HepG2 (cell line): ENCODE data around the gene HS3ST2. TPM values are rescaled to one million over a fixed set of nuclear protein-coding genes. Genes with fewer than 3 reads are reported as not detected.

Experiments used
- ATAC-seq: fragments of 200-7000 bp; cut with Tn5 transposase; 3 replicates; pipeline ENCODE4 v1.9.1; 2020; ENCODE audit warnings: mild to moderate bottlenecking, moderate library complexity
- BruUV-seq: library from RNA; stranded (reverse); fragments of 400-500 nt; replicated peaks from 2 replicates; lab custom pipeline; 2021; lab: Mats Ljungman, UMichigan
- CTCF ChIA-PET: fragments of 300-600 bp; formaldehyde crosslinking; extraction: SDS; loops from one replicate; lab custom pipeline; 2021; ENCODE audit warnings: low total read pairs, inconsistent platforms, low intra/inter-chr PET ratio; lab: Yijun Ruan, JAX
- POLR2A ChIA-PET: fragments of 350-600 bp; sonication (Branson Sonifier 250); formaldehyde crosslinking; loops from one replicate; lab custom pipeline; 2020; ENCODE audit warnings: antibody characterized with exemption, inconsistent platforms; lab: Yijun Ruan, JAX
- DNase-seq: peaks from one replicate; pipeline ENCODE4 v3.0.0-alpha.2; 2015; ENCODE audit warnings: low spot score
- FAIRE-seq: peaks from 3 replicates; lab custom pipeline; 2011; peaks lifted over from hg19 to GRCh38; lab: Jason Lieb, UNC
- H2AFZ ChIP-seq: one replicate; pipeline ENCODE4 v1.6.1; 2011; ENCODE audit warnings: low read length, inconsistent platforms
- H3K27ac ChIP-seq: fragments of 300-600 bp; 3 replicates; pipeline ENCODE4 v1.8.0; 2011; ENCODE audit warnings: mixed run types, mild to moderate bottlenecking, mixed read lengths, low read length, inconsistent platforms; ENCODE audit not compliant: insufficient read depth; ENCODE audit errors: extremely low read length
- H3K27me3 ChIP-seq, 2 experiments: fragments of 200-600 bp in 1 of 2; 2 replicates in 1 of 2; 3 replicates in 1 of 2; pipeline versions ENCODE4 v1.6.0 to v1.8.0; 2011; ENCODE audit warnings: low read length in 2 of 2, mild to moderate bottlenecking in 2 of 2, moderate library complexity in 2 of 2, inconsistent platforms in 1 of 2; ENCODE audit not compliant: insufficient read depth in 2 of 2, control insufficient read depth in 1 of 2
- H3K36me3 ChIP-seq, 2 experiments: fragments of 200-600 bp in 1 of 2; replicated peaks in 1 of 2; 2 replicates in 1 of 2; 3 replicates in 1 of 2; pipeline versions ENCODE4 v1.5.1 to v1.8.0; 2011; ENCODE audit warnings: low read length in 2 of 2, inconsistent platforms in 1 of 2; ENCODE audit not compliant: insufficient read depth in 2 of 2, control insufficient read depth in 1 of 2
- H3K4me1 ChIP-seq: 2 replicates; pipeline ENCODE4 v1.5.1; 2012; ENCODE audit warnings: low read length, inconsistent platforms; ENCODE audit not compliant: insufficient read depth
- H3K4me2 ChIP-seq: 2 replicates; pipeline ENCODE4 v1.6.0; 2011; ENCODE audit warnings: low read depth, low read length, inconsistent platforms
- H3K4me3 ChIP-seq, 3 experiments: fragments of 200-600 bp in 1 of 3; sonication (generic), shearing (Covaris generic) in 1 of 3; replicated peaks in 1 of 3; 2 replicates each; pipeline ENCODE4 v1.5.1; 2011 to 2016; ENCODE audit warnings: low read length in 3 of 3, inconsistent platforms in 2 of 3, low read depth in 2 of 3, mild to moderate bottlenecking in 2 of 3, control low read depth in 1 of 3, mixed read lengths in 1 of 3; ENCODE audit not compliant: insufficient read depth in 1 of 3
- H3K79me2 ChIP-seq: one replicate; pipeline ENCODE4 v1.6.1; 2011; ENCODE audit warnings: low read length, inconsistent platforms; ENCODE audit not compliant: insufficient read depth
- H3K9ac ChIP-seq: 2 replicates; pipeline ENCODE4 v1.6.0; 2011; ENCODE audit warnings: mild to moderate bottlenecking, low read depth, low read length, inconsistent platforms; ENCODE audit not compliant: insufficient read depth
- H3K9me3 ChIP-seq: 2 replicates; pipeline ENCODE4 v1.5.1; 2012; ENCODE audit warnings: mild to moderate bottlenecking, low read length
- H4K20me1 ChIP-seq: 2 replicates; pipeline ENCODE4 v1.6.0; 2011; ENCODE audit warnings: inconsistent platforms, mild to moderate bottlenecking, low read length, moderate library complexity; ENCODE audit not compliant: insufficient read depth
- AGO1 ChIP-seq: fragments of 200-400 bp; formaldehyde crosslinking; IDR thresholded peaks from 2 replicates; pipeline ENCODE4 v1.6.1; 2017; ENCODE audit warnings: mild to moderate bottlenecking, low read depth, low read length, moderate library complexity; ENCODE audit not compliant: poor library complexity, severe bottlenecking
- EED ChIP-seq: sonication (generic); formaldehyde crosslinking; IDR thresholded peaks from 2 replicates; pipeline ENCODE4 v1.5.0; 2020; ENCODE audit warnings: mild to moderate bottlenecking, missing genetic modification reagents
- HNRNPLL ChIP-seq: fragments of 200-400 bp; formaldehyde crosslinking; IDR thresholded peaks from 2 replicates; pipeline ENCODE4 v1.6.1; 2017; ENCODE audit warnings: mild to moderate bottlenecking, low read depth, low read length; ENCODE audit not compliant: poor library complexity, severe bottlenecking
- RBM39 ChIP-seq: fragments of 200-400 bp; formaldehyde crosslinking; IDR thresholded peaks from one replicate; pipeline ENCODE4 v1.6.1; 2018; ENCODE audit warnings: antibody characterized with exemption, mild to moderate bottlenecking, low read depth, low read length; ENCODE audit not compliant: poor library complexity, severe bottlenecking
- SP5 ChIP-seq: IDR thresholded peaks from 2 replicates; pipeline ENCODE4 v1.6.1; 2016; ENCODE audit warnings: low read depth, borderline replicate concordance
- ZC3H4 ChIP-seq: sonication (generic); formaldehyde crosslinking; IDR thresholded peaks from 2 replicates; pipeline ENCODE4 v1.4.0; 2020; ENCODE audit warnings: missing genetic modification reagents, borderline replicate concordance
- ZNF292 ChIP-seq: sonication (generic); formaldehyde crosslinking; IDR thresholded peaks from 2 replicates; pipeline ENCODE4 v1.8.1; 2022; ENCODE audit warnings: mild to moderate bottlenecking, low read depth, missing genetic modification reagents, borderline replicate concordance
- ZNF556 ChIP-seq: sonication (generic); formaldehyde crosslinking; IDR thresholded peaks from 2 replicates; pipeline ENCODE4 v1.4.0; 2020; ENCODE audit warnings: mild to moderate bottlenecking, missing genetic modification reagents, borderline replicate concordance
- ZNF747 ChIP-seq: sonication (generic); formaldehyde crosslinking; IDR thresholded peaks from 2 replicates; pipeline ENCODE4 v1.8.1; 2023; ENCODE audit warnings: missing genetic modification reagents, mild to moderate bottlenecking, borderline replicate concordance
- ZNF788 ChIP-seq: sonication (generic); formaldehyde crosslinking; IDR thresholded peaks from 2 replicates; pipeline ENCODE4 v1.5.0; 2020; ENCODE audit warnings: mild to moderate bottlenecking, missing genetic modification reagents, borderline replicate concordance
- ZSCAN31 ChIP-seq: sonication (generic); formaldehyde crosslinking; IDR thresholded peaks from 2 replicates; pipeline ENCODE4 v1.5.0; 2020; ENCODE audit warnings: low read depth, mild to moderate bottlenecking, missing genetic modification reagents
- WGBS: methylation state at CpG from one replicate; pipeline ENCODE4 v1.1.6; 2017; ENCODE audit warnings: low lambda C conversion rate; 5-methylcytosine and 5-hydroxymethylcytosine counted together
- in situ Hi-C: cut with HindIII; loops from 2 replicates; pipeline ENCODE4 v1.10.0; 2017; ENCODE audit warnings: low pct_unique_long_range_greater_than_20kb; ENCODE audit not compliant: extremely low pct_ligation_motif_present
- intact Hi-C: fragments of 100-400 bp; cut with micrococcal nuclease; formaldehyde crosslinking; loops from one replicate; pipeline ENCODE4 v1.10.0; 2022; ENCODE audit not compliant: unreplicated experiment
- polyA plus RNA-seq, 8 experiments: library from polyadenylated mRNA; depleted of rRNA in 3 of 8; stranded (reverse) in 7 of 8; unstranded in 1 of 8; fragments of >200 nt; fragmentation: Illumina TruSeq in 4 of 8; extraction: Trizol in 4 of 8; gene quantifications; 2 replicates each; pipeline versions ENCODE4 v1.2.1 to v1.2.3, GENCODE V29; 2011 to 2016; ENCODE audit warnings: low read depth in 4 of 8, missing spikeins in 1 of 8, mixed read lengths in 1 of 8; ENCODE audit not compliant: insufficient read depth in 1 of 8
- total RNA-seq, 5 experiments: library from RNA; depleted of rRNA; stranded (reverse); fragments of >200 nt; fragmentation: Illumina TruSeq; extraction: Trizol; gene quantifications; 2 replicates each; pipeline ENCODE4 v1.2.3, GENCODE V29; 2016; ENCODE audit warnings: low read depth in 1 of 5
- TF ChIP-seq, protein P1 (sequence below): sonication (generic); formaldehyde crosslinking; IDR thresholded peaks from 2 replicates; pipeline ENCODE4 v1.4.0; 2020; ENCODE audit warnings: missing genetic modification reagents
- TF ChIP-seq, protein P2 (sequence below): sonication (generic); formaldehyde crosslinking; IDR thresholded peaks from 2 replicates; pipeline ENCODE4 v1.4.0; 2020; ENCODE audit warnings: missing genetic modification reagents
- TF ChIP-seq, protein P3 (sequence below): sonication (generic); formaldehyde crosslinking; IDR thresholded peaks from 2 replicates; pipeline ENCODE4 v1.4.0; 2020; ENCODE audit warnings: missing genetic modification reagents

Gene HS3ST2
- total and polyA plus RNA-seq, 2 of the 13 experiments (the other 11 are each of a cell fraction or from before 2014, with no cell fraction given) = not detected

DNA sequence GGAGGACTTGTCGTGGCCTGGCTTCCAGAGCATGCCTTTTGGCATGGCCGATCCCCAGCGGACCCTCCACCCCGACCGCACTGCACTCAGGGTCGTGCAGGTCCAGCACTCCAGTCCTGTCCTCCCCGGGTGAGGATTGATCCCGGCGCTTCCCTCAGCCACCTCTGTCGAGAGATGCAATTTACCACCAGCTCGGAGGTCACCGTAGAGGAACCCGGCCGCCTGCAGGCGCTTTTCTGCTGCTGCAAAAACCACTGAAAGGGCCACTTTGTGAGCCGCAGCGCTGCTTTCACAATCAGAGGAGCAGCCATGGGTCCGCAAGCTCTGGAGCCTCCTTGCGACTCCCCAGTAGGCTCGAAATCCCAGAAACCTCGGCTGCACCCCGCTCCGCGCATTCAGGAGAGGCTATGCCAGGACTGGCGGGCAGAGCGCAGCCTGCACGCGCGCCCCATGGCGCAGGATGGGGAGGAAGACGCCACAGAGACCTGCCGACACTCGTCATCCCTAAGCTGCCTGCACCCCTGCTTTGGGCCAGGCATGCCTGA is 134.2 kb downstream of the HS3ST2 start:
- H3K9ac ChIP-seq = no peak overlapping the region
- no peaks in the 10 kb centered on the region for H3K36me3 ChIP-seq
- no peaks in the 10 kb centered on the region for H3K9me3 ChIP-seq
- ChIA-PET POLR2A (no interaction called here), CTCF (interaction anchor here (1.3 kb wide), 1 partner anchor 49 kb away, joined by 8 read pairs; no protein-coding TSS in a partner anchor)
- FAIRE-seq (no peak), DNase-seq (no peak), ATAC-seq (peak; percentile 66)
- no peak overlapping the region for H3K27ac ChIP-seq
- no peaks in the 10 kb centered on the region for H4K20me1 ChIP-seq
- in situ Hi-C loops = loop anchor here (5.0 kb wide), 1 partner anchor 51 kb away; no protein-coding TSS in a partner anchor
- H3K79me2 ChIP-seq = no peaks in the 10 kb centered on the region
- BruUV-seq = no TSS peak
- H2AFZ ChIP-seq = no peak overlapping the region
- no peak overlapping the region for H3K4me3 ChIP-seq
- intact Hi-C loops = loop anchor here (2.0 kb wide), 1 partner anchor 49 kb away; no protein-coding TSS in a partner anchor
- H3K27me3 ChIP-seq = peaks cover 0 to 15% of the 10 kb centered on the region in 2 experiments; a peak in 3 of 5 replicates
- 0 out of 2 replicates have a peak overlapping the region, but pooled peaks have one; percentile 0 for H3K4me2 ChIP-seq
- WGBS = 34% methylated on average over 32 of the region's 33 CpGs
- H3K4me1 ChIP-seq = 0 out of 2 replicates have a peak, but pooled peaks cover 6% of the 10 kb centered on the region
- TF ChIP-seq ZNF556 (CRISPR knock-in tag) (no peak), HNRNPLL (peak; percentile 38), ZNF747 (peak; percentile 42; the same call in 1 of the 2 replicates), SP5 (CRISPR knock-in tag) (no peak), EED (CRISPR knock-in tag) (peak; percentile 28; the same call in 1 of the 2 replicates), ZNF788 (CRISPR knock-in tag) (0 out of 2 replicates have a peak, but pooled peaks have one; percentile 5), AGO1 (peak; percentile 53), RBM39 (peak; percentile 32), ZSCAN31 (CRISPR knock-in tag) (peak; percentile 66; the same call in 1 of the 2 replicates), ZNF292 (CRISPR knock-in tag) (peak; percentile 43; the same call in 1 of the 2 replicates), ZC3H4 (CRISPR knock-in tag) (no peak)
- TF ChIP-seq, protein P1, sequence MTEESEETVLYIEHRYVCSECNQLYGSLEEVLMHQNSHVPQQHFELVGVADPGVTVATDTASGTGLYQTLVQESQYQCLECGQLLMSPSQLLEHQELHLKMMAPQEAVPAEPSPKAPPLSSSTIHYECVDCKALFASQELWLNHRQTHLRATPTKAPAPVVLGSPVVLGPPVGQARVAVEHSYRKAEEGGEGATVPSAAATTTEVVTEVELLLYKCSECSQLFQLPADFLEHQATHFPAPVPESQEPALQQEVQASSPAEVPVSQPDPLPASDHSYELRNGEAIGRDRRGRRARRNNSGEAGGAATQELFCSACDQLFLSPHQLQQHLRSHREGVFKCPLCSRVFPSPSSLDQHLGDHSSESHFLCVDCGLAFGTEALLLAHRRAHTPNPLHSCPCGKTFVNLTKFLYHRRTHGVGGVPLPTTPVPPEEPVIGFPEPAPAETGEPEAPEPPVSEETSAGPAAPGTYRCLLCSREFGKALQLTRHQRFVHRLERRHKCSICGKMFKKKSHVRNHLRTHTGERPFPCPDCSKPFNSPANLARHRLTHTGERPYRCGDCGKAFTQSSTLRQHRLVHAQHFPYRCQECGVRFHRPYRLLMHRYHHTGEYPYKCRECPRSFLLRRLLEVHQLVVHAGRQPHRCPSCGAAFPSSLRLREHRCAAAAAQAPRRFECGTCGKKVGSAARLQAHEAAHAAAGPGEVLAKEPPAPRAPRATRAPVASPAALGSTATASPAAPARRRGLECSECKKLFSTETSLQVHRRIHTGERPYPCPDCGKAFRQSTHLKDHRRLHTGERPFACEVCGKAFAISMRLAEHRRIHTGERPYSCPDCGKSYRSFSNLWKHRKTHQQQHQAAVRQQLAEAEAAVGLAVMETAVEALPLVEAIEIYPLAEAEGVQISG (CRISPR knock-in tag) = peak; percentile 0; the same call in 1 of the 2 replicates
- TF ChIP-seq, protein P2, sequence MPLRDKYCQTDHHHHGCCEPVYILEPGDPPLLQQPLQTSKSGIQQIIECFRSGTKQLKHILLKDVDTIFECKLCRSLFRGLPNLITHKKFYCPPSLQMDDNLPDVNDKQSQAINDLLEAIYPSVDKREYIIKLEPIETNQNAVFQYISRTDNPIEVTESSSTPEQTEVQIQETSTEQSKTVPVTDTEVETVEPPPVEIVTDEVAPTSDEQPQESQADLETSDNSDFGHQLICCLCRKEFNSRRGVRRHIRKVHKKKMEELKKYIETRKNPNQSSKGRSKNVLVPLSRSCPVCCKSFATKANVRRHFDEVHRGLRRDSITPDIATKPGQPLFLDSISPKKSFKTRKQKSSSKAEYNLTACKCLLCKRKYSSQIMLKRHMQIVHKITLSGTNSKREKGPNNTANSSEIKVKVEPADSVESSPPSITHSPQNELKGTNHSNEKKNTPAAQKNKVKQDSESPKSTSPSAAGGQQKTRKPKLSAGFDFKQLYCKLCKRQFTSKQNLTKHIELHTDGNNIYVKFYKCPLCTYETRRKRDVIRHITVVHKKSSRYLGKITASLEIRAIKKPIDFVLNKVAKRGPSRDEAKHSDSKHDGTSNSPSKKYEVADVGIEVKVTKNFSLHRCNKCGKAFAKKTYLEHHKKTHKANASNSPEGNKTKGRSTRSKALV (CRISPR knock-in tag) = 0 out of 2 replicates have a peak, but pooled peaks have one; percentile 6
- TF ChIP-seq, protein P3, sequence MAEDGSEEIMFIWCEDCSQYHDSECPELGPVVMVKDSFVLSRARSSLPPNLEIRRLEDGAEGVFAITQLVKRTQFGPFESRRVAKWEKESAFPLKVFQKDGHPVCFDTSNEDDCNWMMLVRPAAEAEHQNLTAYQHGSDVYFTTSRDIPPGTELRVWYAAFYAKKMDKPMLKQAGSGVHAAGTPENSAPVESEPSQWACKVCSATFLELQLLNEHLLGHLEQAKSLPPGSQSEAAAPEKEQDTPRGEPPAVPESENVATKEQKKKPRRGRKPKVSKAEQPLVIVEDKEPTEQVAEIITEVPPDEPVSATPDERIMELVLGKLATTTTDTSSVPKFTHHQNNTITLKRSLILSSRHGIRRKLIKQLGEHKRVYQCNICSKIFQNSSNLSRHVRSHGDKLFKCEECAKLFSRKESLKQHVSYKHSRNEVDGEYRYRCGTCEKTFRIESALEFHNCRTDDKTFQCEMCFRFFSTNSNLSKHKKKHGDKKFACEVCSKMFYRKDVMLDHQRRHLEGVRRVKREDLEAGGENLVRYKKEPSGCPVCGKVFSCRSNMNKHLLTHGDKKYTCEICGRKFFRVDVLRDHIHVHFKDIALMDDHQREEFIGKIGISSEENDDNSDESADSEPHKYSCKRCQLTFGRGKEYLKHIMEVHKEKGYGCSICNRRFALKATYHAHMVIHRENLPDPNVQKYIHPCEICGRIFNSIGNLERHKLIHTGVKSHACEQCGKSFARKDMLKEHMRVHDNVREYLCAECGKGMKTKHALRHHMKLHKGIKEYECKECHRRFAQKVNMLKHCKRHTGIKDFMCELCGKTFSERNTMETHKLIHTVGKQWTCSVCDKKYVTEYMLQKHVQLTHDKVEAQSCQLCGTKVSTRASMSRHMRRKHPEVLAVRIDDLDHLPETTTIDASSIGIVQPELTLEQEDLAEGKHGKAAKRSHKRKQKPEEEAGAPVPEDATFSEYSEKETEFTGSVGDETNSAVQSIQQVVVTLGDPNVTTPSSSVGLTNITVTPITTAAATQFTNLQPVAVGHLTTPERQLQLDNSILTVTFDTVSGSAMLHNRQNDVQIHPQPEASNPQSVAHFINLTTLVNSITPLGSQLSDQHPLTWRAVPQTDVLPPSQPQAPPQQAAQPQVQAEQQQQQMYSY (CRISPR knock-in tag) = peak; percentile 37; the same call in 1 of the 2 replicates
